ENCODE results near the gene ME3.

Gene ME3

DNA sequence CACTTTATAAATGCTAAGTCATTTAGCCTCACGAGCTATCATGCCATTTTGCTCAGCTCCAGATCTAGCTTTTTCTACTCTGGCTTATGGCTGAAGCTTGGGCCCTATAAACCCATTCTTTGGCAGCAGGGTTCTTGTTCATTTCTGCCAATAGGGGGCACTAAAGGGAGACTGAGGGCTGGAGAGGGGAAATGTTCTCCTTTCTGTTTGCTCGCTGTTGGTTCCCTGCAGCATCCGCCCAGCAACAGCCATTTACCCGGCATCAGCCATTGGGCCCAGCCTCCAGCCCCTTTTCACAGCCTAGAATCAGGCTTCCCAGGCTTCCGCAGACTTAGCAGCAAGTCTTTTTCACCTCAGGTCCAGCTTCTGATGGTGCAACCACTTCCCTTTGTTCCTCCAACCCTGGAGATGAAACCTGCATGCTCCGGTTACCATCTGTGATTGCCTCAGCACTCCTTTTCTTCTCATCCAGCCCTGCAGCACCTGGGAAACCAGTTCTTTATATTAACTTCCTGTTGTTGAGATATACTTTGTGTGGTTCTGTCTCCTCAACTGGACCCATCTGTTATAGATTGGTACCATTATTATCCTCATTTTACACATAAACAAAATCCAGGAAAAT lies 4.2 kb upstream of the ME3 start:
- no peak for DNase-seq (ENCODE audit: low read depth, low spot score)
- TF ChIP-seq, protein P1, sequence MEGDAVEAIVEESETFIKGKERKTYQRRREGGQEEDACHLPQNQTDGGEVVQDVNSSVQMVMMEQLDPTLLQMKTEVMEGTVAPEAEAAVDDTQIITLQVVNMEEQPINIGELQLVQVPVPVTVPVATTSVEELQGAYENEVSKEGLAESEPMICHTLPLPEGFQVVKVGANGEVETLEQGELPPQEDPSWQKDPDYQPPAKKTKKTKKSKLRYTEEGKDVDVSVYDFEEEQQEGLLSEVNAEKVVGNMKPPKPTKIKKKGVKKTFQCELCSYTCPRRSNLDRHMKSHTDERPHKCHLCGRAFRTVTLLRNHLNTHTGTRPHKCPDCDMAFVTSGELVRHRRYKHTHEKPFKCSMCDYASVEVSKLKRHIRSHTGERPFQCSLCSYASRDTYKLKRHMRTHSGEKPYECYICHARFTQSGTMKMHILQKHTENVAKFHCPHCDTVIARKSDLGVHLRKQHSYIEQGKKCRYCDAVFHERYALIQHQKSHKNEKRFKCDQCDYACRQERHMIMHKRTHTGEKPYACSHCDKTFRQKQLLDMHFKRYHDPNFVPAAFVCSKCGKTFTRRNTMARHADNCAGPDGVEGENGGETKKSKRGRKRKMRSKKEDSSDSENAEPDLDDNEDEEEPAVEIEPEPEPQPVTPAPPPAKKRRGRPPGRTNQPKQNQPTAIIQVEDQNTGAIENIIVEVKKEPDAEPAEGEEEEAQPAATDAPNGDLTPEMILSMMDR (IDR thresholded peaks at IDR 0.05; ENCODE audit: insufficient read depth, low read length, missing control alignments) = no peak
- no peak overlapping the region for H3K4me3 ChIP-seq (ENCODE audit: low read depth, low read length)
- POLR2A ChIA-PET = no interaction called here
- CTCF ChIA-PET = interaction anchor here (0.6 to 2.7 kb wide), 3 partner anchors 123 to 296 kb away, joined by 4 to 6 read pairs (median 4); partner anchors contain the start of gene PRSS23

DNA sequence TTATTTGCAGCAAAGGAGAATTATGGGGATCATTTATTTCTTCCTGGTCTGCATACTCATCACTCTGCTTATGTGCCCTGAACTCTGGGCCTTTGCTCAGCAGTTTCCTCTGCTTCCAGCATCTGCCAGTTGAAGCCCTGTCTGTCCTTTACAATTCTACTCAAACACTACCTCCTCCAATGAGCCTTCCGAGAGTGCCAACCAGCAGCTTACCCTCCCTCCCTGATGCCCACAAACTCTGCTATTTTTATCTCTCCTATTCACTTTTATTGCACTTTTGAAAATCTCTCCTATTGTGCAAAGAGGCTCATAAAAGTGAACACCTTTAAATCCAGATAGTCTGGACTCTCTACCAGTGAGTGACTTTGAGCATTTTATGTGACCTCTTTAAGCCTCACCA lies 3.6 kb upstream of the ME3 start:
- TF ChIP-seq, protein P1 (IDR thresholded peaks at IDR 0.05; ENCODE audit: insufficient read depth, low read length, missing control alignments) = no peak
- H3K4me3 ChIP-seq (ENCODE audit: low read depth, low read length) = no peak overlapping the region
- POLR2A ChIA-PET = no interaction called here
- DNase-seq (ENCODE audit: low read depth, low spot score) = no peak
- CTCF ChIA-PET = interaction anchor here (0.9 to 1.3 kb wide), 2 partner anchors 29 to 124 kb away, joined by 3 to 4 read pairs; partner anchors contain the start of gene PRSS23

DNA sequence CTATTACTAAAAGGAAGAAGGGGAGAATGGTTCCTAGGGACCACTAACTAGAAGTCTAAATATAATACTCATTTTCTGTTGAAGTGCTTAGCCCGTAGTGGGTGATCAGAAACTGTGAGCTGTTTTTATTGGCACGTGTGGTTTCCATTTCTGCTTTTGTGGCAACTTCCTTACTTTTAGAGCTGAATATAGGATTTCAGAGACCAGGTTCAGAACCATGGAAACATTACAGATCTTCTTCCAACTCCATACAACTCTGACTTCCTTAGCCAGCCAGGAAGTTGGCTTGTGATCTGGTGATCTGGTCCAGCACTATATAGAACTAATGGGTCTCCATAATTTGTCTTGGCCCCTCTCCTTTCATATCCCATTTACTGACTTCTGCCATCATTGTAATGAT lies 2.6 kb upstream of the ME3 start:
- ChIA-PET POLR2A (no interaction called here), CTCF (interaction anchor here (1.3 kb wide), 1 partner anchor 30 kb away, joined by 3 read pairs; no protein-coding TSS in a partner anchor)
- DNase-seq (ENCODE audit: low read depth, low spot score) = no peak
- TF ChIP-seq, protein P1 (IDR thresholded peaks at IDR 0.05; ENCODE audit: insufficient read depth, low read length, missing control alignments) = no peak
- H3K4me3 ChIP-seq (ENCODE audit: low read depth, low read length) = no peak overlapping the region

DNA sequence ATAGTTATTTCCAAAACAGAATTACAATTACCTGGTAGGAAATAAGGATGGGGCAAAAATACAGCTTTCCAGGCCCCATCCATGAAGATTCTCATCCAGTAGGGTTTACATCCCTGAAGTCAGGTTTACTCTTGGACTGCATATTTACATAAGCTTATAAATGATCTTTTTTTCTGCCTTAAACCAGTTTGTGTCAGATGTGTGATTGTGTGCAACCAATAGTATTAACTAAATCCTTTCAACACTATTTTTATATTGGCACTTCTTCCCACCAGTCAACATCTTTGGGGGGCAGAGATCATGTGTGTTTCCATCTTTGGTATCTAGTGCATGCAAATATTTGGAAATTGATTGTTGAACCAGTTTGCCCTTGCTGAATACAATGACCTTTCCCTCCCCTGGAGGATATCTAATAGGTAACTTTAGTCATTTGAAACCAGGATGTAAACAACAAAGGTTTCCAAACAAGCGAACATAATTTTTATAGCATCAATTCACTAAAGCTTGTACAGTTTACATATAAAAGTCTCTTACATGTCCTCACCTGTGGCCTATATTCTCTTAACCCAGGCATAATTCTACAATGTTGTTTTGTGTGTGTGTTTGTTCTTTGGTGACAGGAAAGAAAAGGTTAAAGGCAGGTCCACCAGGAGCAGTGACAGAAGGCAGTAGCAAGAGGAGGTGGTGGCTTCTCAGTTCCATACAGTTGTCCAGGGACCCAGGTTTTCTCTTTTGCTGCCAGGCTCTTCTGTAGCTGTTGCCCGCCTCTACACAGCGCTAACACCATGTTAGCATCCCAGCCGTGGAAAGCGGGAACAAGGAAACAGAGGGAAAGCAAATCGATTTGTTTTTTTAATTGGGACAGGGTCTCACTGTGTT lies 1.7 kb upstream of the ME3 start:
- DNase-seq (ENCODE audit: low read depth, low spot score) = no peak
- ChIA-PET CTCF (interaction anchor here (1.5 kb wide), 1 partner anchor 18 kb away, joined by 4 read pairs; no protein-coding TSS in a partner anchor), POLR2A (no interaction called here)
- H3K4me3 ChIP-seq (ENCODE audit: low read depth, low read length) = no peak overlapping the region
- TF ChIP-seq, protein P1 (IDR thresholded peaks at IDR 0.05; ENCODE audit: insufficient read depth, low read length, missing control alignments) = no peak

DNA sequence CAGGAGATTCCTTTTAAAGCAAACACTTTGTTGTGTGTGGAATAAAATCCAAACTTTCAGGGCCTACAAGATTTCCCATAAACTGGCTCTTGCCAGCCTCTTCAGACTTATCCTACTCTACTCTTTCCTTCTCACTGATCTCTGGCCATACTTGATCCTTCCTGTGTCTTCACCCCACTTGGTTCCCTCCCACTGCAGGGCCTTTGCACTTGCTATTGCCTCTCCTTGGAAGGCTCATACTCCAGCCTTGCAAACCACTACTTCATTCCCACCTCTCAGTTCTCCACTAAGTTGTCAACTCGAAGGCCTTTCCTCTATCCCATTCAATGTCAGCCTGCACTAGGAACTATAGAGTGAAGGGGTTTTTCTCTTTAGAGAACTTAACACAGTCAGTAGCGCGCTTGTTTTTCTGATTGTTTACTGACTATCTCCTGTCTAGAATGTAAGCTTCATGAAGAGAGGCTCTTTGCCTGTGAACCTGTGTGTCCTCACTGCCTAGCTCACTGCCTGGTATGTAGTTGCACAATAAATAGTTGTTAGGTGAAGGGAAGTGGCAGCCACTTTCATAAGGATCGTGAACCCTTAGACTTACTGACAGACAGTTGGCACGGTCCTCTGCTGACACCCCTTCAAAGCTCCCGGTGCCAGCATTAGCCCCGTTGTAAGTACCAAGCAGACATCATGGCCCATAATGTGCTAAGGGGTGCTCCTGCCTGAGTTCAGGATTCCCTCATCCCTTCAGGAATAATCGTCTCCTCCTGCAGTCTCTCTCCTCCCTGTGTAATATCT lies 833 bp upstream of the ME3 start:
- CTCF ChIA-PET = interaction anchor here (1.1 to 1.5 kb wide), 2 partner anchors 9 to 18 kb away, joined by 3 to 4 read pairs; no protein-coding TSS in a partner anchor
- H3K4me3 ChIP-seq (ENCODE audit: low read depth, low read length) = no peak overlapping the region
- DNase-seq (ENCODE audit: low read depth, low spot score) = no peak
- POLR2A ChIA-PET = no interaction called here
- TF ChIP-seq, protein P1 (IDR thresholded peaks at IDR 0.05; ENCODE audit: insufficient read depth, low read length, missing control alignments) = no peak

Measured in AG04449 (cell line).